ENCODE data around the gene UBA5. TPM values are rescaled to one million over a fixed set of nuclear protein-coding genes. Genes with fewer than 3 reads are reported as not detected.
A peak's percentile ranks its signal among the peaks of the same experiment; 100 is the strongest.
"Not testable (repeated sequence)": the region's sequence is repeated elsewhere in the genome, so short reads cannot be mapped to it uniquely, and the experiment has no call there.

The UBA5 gene
- polyA plus RNA-seq, 2 of the 4 experiments (the other 2 are of a cell fraction) = 41.8 to 49.1 TPM

DNA sequence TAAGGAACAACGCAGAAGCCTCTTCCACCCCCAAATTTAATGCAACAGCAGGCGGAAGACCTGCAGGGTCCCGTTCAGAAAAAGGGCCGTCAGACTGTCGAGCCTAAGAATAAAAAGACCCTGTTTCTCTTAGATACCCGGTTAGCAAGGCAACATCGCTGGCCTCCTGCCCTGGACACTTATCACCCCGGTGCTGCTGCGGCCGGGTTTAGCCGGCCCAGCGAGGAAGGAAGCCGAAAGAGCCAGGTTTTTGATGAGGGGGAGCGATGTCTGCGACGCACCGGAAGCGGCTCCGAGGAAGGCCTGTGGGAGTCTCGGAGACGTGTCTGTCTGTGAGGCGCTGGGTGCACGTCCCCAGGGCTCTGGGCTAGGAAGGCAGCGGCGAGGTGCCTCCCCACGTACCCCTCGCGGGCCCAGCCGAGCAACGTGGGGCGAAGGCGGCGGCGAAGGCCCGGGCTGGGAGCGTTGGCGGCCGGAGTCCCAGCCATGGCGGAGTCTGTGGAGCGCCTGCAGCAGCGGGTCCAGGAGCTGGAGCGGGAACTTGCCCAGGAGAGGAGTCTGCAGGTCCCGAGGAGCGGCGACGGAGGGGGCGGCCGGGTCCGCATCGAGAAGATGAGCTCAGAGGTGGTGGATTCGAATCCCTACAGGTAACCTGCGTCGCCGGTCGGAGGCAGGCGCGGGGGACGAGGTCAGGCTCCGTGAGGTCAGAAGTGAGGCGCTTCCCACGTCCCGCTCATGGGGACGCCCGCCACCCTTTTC lies at the start of gene UBA5 (continued):
- TF ChIP-seq CBX8 (IDR thresholded peaks at IDR 0.05) (no peak), HOXB13 (CRISPR knock-in tag; IDR thresholded peaks at IDR 0.05; ENCODE audit: low read depth) (no peak), POLR2A (IDR thresholded peaks at IDR 0.05; ENCODE audit: low read length) (peak; percentile 65), MYC (IDR thresholded peaks at IDR 0.05; ENCODE audit: borderline replicate concordance, low read length) (no peak), PHF8 (IDR thresholded peaks at IDR 0.05; ENCODE audit: borderline replicate concordance, low read depth) (0 out of 2 replicates have a peak, but pooled peaks have one; percentile 58), CEBPB (IDR thresholded peaks at IDR 0.05) (0 out of 4 replicates have a peak, but pooled peaks of 1 of the 2 experiments have one; percentile 3), CHD4 (IDR thresholded peaks at IDR 0.05; ENCODE audit: borderline replicate concordance) (no peak), NPAS2 (CRISPR knock-in tag; IDR thresholded peaks at IDR 0.05; ENCODE audit: borderline replicate concordance) (no peak), TP53 (CRISPR knock-in tag; IDR thresholded peaks at IDR 0.05) (no peak)
- TF ChIP-seq, protein P1, sequence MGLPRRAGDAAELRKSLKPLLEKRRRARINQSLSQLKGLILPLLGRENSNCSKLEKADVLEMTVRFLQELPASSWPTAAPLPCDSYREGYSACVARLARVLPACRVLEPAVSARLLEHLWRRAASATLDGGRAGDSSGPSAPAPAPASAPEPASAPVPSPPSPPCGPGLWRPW (IDR thresholded peaks at IDR 0.05) = no peak
- TF ChIP-seq, protein P2, sequence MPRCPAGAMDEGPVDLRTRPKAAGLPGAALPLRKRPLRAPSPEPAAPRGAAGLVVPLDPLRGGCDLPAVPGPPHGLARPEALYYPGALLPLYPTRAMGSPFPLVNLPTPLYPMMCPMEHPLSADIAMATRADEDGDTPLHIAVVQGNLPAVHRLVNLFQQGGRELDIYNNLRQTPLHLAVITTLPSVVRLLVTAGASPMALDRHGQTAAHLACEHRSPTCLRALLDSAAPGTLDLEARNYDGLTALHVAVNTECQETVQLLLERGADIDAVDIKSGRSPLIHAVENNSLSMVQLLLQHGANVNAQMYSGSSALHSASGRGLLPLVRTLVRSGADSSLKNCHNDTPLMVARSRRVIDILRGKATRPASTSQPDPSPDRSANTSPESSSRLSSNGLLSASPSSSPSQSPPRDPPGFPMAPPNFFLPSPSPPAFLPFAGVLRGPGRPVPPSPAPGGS (IDR thresholded peaks at IDR 0.05) = no peak

DNA sequence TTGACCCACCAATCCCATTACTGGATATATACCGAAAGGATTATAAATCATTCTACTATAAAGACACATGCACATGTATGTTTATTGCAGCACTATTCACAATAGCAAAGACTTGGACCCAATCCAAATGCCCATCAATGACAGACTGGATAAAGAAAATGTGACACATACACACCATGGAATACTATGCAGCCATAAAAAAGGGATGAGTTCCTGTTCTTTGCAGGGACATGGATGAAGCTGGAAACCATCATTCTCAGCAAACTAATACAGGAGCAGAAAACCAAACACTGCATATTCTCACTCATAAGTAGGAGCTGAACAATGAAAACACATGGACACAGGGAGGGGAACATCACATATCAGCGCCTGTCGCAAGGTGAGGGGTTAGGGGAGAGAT lies 44.8 kb upstream of the UBA5 start:
- H3K27ac ChIP-seq; H3K4me3 ChIP-seq; ATAC-seq; H3K4me1 ChIP-seq; DNase-seq (ENCODE audit: low read depth in 1 of 2, low spot score in 1 of 2); H3K9me3 ChIP-seq; POLR2A ChIA-PET; FAIRE-seq; H3K4me2 ChIP-seq; CTCF ChIA-PET: not testable (repeated sequence)
- WGBS (ENCODE audit: missing lambda C conversion rate) = 94% methylated on average over 3 of the region's 3 CpGs

DNA sequence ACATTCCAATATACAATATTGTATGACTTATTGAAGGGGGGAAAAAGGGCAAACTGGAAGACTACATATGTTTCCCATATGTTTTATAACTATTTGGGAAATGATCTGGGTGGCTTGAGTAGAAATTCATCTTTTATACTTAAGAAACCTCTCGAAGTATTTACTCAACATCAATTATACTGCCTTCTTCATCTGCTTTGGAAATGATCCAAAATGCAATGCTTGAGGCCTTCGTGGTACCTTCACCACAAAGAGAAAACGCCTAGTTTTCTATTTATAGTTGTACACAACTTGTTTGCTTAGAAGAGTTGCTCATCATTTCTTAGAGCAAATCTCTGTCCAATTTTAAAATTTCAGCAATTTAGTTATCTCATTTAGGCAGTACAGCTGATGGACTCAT lies 44.2 kb upstream of the UBA5 start:
- ATAC-seq (no peak), FAIRE-seq (no peak), DNase-seq (ENCODE audit: low read depth in 1 of 2, low spot score in 1 of 2) (no peak)
- Histone ChIP-seq H3K4me2 (no peak overlapping the region), H3K9me3 (no peaks in the 10 kb centered on the region), H3K4me3 (no peak overlapping the region), H3K27ac (no peak overlapping the region), H3K4me1 (no peaks in the 10 kb centered on the region)
- POLR2A ChIA-PET = no interaction called here
- 38% methylated on average over 3 of the region's 3 CpGs for WGBS (ENCODE audit: missing lambda C conversion rate)
- TF ChIP-seq RARB (CRISPR knock-in tag; IDR thresholded peaks at IDR 0.05) = no peak
- TF ChIP-seq EP300 (IDR thresholded peaks at IDR 0.05) = no peak
- TF ChIP-seq NR3C1 (IDR thresholded peaks at IDR 0.05) = no peak
- TF ChIP-seq ZC3H11A (IDR thresholded peaks at IDR 0.05) = no peak
- TF ChIP-seq FOSL2 (IDR thresholded peaks at IDR 0.05) = no peak
- TF ChIP-seq FOSL2 (CRISPR knock-in tag; IDR thresholded peaks at IDR 0.05) = no peak
- TF ChIP-seq MYC (IDR thresholded peaks at IDR 0.05; ENCODE audit: borderline replicate concordance, low read length) = no peak
- CTCF ChIA-PET = interaction anchor here (0.7 kb wide), 1 partner anchor 25 kb away, joined by 3 read pairs; no protein-coding TSS in a partner anchor

DNA sequence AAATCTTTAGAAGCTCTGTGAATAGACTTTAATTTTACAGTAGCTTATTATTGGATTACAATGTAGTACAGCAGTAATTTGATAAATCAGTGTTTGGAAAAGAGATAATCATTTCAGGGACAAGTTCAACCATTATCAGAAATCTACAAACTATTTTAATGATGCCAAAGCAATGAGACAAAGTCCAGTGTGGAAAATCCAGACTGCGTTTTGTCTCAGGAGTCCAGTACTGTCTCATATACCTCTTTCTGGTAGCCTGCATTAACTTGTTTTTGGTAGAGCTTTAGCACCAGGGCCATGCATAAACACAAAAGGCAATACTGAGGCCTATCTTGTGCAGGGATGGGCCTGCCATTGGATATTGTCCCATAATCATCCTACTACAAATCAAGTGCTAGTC lies 43.3 kb upstream of the UBA5 start:
- TF ChIP-seq MYC (IDR thresholded peaks at IDR 0.05; ENCODE audit: borderline replicate concordance, low read length) (no peak), HDAC2 (IDR thresholded peaks at IDR 0.05) (no peak), KDM5A (IDR thresholded peaks at IDR 0.05) (no peak), RFX5 (IDR thresholded peaks at IDR 0.05) (no peak), RAD21 (conservative IDR thresholded peaks at IDR 0.05 in 1 of 2, IDR thresholded peaks at IDR 0.05 in 1 of 2) (no peak), FOSB (CRISPR knock-in tag; IDR thresholded peaks at IDR 0.05) (no peak), FOSL2 (IDR thresholded peaks at IDR 0.05) (no peak), FOSL2 (CRISPR knock-in tag; IDR thresholded peaks at IDR 0.05) (no peak)
- TF ChIP-seq, protein P1 (IDR thresholded peaks at IDR 0.05) = no peak
- TF ChIP-seq, protein P3, sequence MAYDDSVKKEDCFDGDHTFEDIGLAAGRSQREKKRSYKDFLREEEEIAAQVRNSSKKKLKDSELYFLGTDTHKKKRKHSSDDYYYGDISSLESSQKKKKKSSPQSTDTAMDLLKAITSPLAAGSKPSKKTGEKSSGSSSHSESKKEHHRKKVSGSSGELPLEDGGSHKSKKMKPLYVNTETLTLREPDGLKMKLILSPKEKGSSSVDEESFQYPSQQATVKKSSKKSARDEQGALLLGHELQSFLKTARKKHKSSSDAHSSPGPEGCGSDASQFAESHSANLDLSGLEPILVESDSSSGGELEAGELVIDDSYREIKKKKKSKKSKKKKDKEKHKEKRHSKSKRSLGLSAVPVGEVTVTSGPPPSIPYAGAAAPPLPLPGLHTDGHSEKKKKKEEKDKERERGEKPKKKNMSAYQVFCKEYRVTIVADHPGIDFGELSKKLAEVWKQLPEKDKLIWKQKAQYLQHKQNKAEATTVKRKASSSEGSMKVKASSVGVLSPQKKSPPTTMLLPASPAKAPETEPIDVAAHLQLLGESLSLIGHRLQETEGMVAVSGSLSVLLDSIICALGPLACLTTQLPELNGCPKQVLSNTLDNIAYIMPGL (CRISPR knock-in tag; IDR thresholded peaks at IDR 0.05; ENCODE audit: borderline replicate concordance) = no peak
- POLR2A ChIA-PET = no interaction called here

More for the DNA sequence above, 43.3 kb upstream of the UBA5 start:
- no peak for ATAC-seq
- Histone ChIP-seq H3K9me3 (no peaks in the 10 kb centered on the region), H3K4me3 (no peak overlapping the region), H3K4me2 (no peak overlapping the region), H3K27ac (no peak overlapping the region), H3K4me1 (no peaks in the 10 kb centered on the region)
- FAIRE-seq = no peak
- WGBS (ENCODE audit: missing lambda C conversion rate) = 94% methylated on average over 1 of the region's 1 CpG
- CTCF ChIA-PET = interaction anchor here (0.7 kb wide), 1 partner anchor 25 kb away, joined by 3 read pairs; no protein-coding TSS in a partner anchor
- no peak for DNase-seq (ENCODE audit: low read depth in 1 of 2, low spot score in 1 of 2)
